DND-41 (cell line): ENCODE results near the gene ESRP2.

Experiments used
- ATAC-seq: fragments of 200-7000 bp; cut with Tn5 transposase; 3 replicates; pipeline ENCODE4 v1.9.1; 2021; ENCODE audit warnings: low read depth; ENCODE audit not compliant: insufficient read depth
- DNase-seq: peaks from one replicate; pipeline ENCODE4 v3.0.0-alpha.2; 2020
- H2AFZ ChIP-seq: 2 replicates; pipeline ENCODE4 v1.6.0; 2012; ENCODE audit warnings: low read depth, low read length
- H3K27ac ChIP-seq: 2 replicates; pipeline ENCODE4 v1.5.1; 2012; ENCODE audit warnings: low read length, inconsistent platforms
- H3K27me3 ChIP-seq: fragments of 200-600 bp; sonication (generic); 2 replicates; pipeline ENCODE4 v1.6.0; 2012; ENCODE audit warnings: low read length, mild to moderate bottlenecking, inconsistent platforms; ENCODE audit not compliant: insufficient read depth, poor library complexity
- H3K36me3 ChIP-seq: 2 replicates; pipeline ENCODE4 v1.5.1; 2012; ENCODE audit warnings: low read length, inconsistent platforms; ENCODE audit not compliant: insufficient read depth
- H3K4me1 ChIP-seq: 2 replicates; pipeline ENCODE4 v1.5.1; 2012; ENCODE audit warnings: mild to moderate bottlenecking, low read length; ENCODE audit not compliant: insufficient read depth
- H3K4me2 ChIP-seq: 2 replicates; pipeline ENCODE4 v1.6.0; 2012; ENCODE audit warnings: mild to moderate bottlenecking, moderate library complexity, low read length, inconsistent platforms; ENCODE audit not compliant: insufficient read depth
- H3K4me3 ChIP-seq, 2 experiments: fragments of 200-600 bp in 1 of 2; shearing (Covaris generic) in 1 of 2; 2 replicates each; pipeline ENCODE4 v1.5.1; 2012 to 2016; ENCODE audit warnings: inconsistent platforms in 2 of 2, low read length in 2 of 2, mild to moderate bottlenecking in 2 of 2, low read depth in 1 of 2, moderate library complexity in 1 of 2
- H3K79me2 ChIP-seq: 2 replicates; pipeline ENCODE4 v1.6.0; 2012; ENCODE audit warnings: low read length, inconsistent platforms; ENCODE audit not compliant: insufficient read depth
- H3K9ac ChIP-seq: 2 replicates; pipeline ENCODE4 v1.6.0; 2012; ENCODE audit warnings: low read depth, mild to moderate bottlenecking, inconsistent platforms, low read length, moderate library complexity
- H3K9me3 ChIP-seq: 2 replicates; pipeline ENCODE4 v1.5.1; 2012; ENCODE audit warnings: low read length, moderate library complexity, mild to moderate bottlenecking, inconsistent platforms; ENCODE audit not compliant: insufficient read depth, severe bottlenecking
- H4K20me1 ChIP-seq: 2 replicates; pipeline ENCODE4 v1.6.0; 2012; ENCODE audit warnings: low read length; ENCODE audit not compliant: insufficient read depth
- EZH2 ChIP-seq: IDR thresholded peaks from 3 replicates; pipeline ENCODE4 v1.6.1; 2012; ENCODE audit warnings: borderline replicate concordance, low read depth, mild to moderate bottlenecking, moderate library complexity, low read length, inconsistent platforms; ENCODE audit not compliant: severe bottlenecking
- TF ChIP-seq, protein P1 (sequence below): IDR thresholded peaks from 2 replicates; pipeline ENCODE4 v1.5.1; 2012; ENCODE audit warnings: borderline replicate concordance, low read length, moderate library complexity, mild to moderate bottlenecking; ENCODE audit not compliant: poor library complexity, severe bottlenecking; ENCODE audit errors: extremely low read depth

The ESRP2 gene

DNA sequence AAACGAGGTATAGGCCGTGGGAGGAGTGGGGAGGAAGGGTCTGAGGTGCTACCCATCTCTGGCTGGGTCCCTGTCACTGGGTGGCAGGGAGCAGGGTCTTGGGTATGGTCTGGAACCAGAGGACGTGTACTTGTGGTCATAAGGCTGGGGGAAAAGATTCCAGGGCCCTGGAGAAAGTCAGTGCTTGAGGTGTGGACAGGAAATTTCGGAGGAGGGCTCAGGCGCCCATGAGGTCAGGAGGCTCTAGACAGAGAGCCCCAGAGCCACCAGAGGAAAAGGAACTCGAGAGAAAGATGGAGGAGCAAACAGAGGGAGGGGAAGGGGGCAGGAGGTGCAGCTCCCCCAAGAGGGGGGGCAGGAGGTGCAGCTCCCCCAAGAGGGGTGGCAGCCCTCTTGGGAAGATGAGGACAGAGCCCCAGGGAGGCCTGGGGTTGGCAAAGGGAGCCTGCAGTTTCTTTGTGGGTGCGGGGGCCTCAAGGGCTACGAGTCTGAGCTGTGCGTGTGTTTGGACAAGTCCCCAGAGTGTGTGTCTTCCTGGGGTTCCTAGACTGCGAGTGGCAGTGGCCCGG lies 27.7 kb upstream of the ESRP2 start:
- Histone ChIP-seq H3K9me3 (no peaks in the 10 kb centered on the region), H3K4me3 (peak overlapping the region; percentile 68 to 77), H3K36me3 (peaks cover 40% of the 10 kb centered on the region), H2AFZ (peak overlapping the region; percentile 78), H4K20me1 (peaks cover 9% of the 10 kb centered on the region; the same call in 1 of the 2 replicates), H3K9ac (peak overlapping the region; percentile 87), H3K4me1 (peaks cover 63% of the 10 kb centered on the region), H3K4me2 (peak overlapping the region; percentile 73), H3K27me3 (no peaks in the 10 kb centered on the region), H3K79me2 (peaks cover 59% of the 10 kb centered on the region), H3K27ac (peak overlapping the region; percentile 85)
- no peak for TF ChIP-seq EZH2
- TF ChIP-seq, protein P1, sequence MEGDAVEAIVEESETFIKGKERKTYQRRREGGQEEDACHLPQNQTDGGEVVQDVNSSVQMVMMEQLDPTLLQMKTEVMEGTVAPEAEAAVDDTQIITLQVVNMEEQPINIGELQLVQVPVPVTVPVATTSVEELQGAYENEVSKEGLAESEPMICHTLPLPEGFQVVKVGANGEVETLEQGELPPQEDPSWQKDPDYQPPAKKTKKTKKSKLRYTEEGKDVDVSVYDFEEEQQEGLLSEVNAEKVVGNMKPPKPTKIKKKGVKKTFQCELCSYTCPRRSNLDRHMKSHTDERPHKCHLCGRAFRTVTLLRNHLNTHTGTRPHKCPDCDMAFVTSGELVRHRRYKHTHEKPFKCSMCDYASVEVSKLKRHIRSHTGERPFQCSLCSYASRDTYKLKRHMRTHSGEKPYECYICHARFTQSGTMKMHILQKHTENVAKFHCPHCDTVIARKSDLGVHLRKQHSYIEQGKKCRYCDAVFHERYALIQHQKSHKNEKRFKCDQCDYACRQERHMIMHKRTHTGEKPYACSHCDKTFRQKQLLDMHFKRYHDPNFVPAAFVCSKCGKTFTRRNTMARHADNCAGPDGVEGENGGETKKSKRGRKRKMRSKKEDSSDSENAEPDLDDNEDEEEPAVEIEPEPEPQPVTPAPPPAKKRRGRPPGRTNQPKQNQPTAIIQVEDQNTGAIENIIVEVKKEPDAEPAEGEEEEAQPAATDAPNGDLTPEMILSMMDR, result no peak
- peak; percentile 58 for ATAC-seq
- DNase-seq, result no peak

DNA sequence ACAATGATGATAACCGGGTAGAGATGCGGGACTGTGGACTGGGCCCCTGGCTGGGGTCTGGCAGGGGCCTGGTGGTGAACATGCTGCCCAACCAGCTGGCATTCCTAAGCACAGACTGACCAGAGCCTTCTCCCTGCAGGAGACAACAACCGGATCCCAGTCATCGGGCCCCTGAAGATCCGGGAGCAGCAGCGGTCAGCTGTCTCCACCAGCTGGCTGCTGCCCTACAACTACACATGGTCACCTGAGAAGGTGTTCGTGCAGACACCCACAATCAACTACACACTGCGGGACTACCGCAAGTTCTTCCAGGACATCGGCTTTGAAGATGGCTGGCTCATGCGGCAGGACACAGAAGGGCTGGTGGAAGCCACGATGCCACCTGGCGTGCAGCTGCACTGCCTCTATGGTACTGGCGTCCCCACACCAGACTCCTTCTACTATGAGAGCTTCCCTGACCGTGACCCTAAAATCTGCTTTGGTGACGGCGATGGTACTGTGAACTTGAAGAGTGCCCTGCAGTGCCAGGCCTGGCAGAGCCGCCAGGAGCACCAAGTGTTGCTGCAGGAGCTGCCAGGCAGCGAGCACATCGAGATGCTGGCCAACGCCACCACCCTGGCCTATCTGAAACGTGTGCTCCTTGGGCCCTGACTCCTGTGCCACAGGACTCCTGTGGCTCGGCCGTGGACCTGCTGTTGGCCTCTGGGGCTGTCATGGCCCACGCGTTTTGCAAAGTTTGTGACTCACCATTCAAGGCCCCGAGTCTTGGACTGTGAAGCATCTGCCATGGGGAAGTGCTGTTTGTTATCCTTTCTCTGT lies 23.3 kb upstream of the ESRP2 start:
- peak overlapping the region; percentile 97 for H3K27ac ChIP-seq
- no peaks in the 10 kb centered on the region for H4K20me1 ChIP-seq
- no peak overlapping the region for H2AFZ ChIP-seq
- H3K9me3 ChIP-seq, result no peaks in the 10 kb centered on the region
- no peaks in the 10 kb centered on the region for H3K27me3 ChIP-seq
- DNase-seq (no peak), ATAC-seq (no peak)
- TF ChIP-seq EZH2, result no peak
- TF ChIP-seq, protein P1, result no peak
- H3K79me2 ChIP-seq, result peaks cover 17% of the 10 kb centered on the region
- no peak overlapping the region for H3K4me3 ChIP-seq
- no peak overlapping the region for H3K9ac ChIP-seq
- H3K4me1 ChIP-seq, result peaks cover 63% of the 10 kb centered on the region
- peaks cover 52% of the 10 kb centered on the region for H3K36me3 ChIP-seq
- H3K4me2 ChIP-seq, result no peak overlapping the region

DNA sequence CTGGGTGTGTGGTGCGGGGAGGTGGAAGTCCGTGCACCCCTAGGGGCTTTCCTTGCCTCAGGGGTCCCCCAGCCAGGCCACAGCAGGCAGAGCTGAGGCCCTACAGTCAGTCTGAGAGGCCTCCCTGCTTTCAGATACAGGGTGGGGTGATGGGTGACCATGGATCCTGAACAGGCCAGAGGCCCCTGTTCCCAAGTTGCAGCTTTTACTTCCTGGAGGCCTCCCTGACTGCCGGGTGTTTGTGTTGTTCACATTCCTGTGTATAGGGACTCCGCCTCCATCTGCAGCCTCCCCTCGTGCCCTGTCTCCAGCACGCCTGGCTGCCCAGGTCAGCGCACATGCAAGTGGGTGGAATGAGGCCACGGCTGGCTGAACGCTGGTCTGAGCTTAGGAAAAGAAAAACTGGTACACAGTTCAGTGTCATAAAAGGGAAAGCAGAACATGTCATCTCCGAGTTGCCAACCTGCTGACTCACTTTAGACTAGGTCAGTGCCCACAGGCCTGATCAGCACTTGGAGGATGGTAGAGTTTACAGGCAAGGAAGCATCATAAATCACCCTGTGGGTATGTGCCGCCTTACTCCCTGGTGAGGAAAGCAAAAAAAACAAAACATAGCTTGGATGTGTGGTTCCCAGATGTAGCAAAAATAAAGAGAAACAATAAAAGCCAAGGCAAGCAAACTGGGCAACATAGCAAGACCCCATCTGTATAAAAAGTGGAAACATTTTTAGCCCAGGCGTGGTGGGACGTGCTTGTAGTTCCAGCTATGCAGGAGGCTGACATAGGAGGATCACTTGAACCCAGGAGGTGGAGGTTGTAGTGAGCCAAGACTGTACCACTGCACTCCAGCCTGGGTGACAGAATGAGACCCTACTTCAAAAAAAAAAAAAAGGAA lies 22.2 kb upstream of the ESRP2 start:
- H3K4me3 ChIP-seq, result peak overlapping the region in 1 of 2 experiments; percentile 11; a peak in 1 of 4 replicates
- H3K9ac ChIP-seq, result peak overlapping the region; percentile 58

More for the DNA sequence above, 22.2 kb upstream of the ESRP2 start:
- Histone ChIP-seq H3K27ac (peak overlapping the region; percentile 97), H4K20me1 (no peaks in the 10 kb centered on the region), H3K36me3 (peaks cover 60% of the 10 kb centered on the region), H3K9me3 (no peaks in the 10 kb centered on the region), H2AFZ (no peak overlapping the region), H3K27me3 (no peaks in the 10 kb centered on the region), H3K4me2 (peak overlapping the region; percentile 54), H3K4me1 (peaks cover 53% of the 10 kb centered on the region), H3K79me2 (peaks cover 10% of the 10 kb centered on the region; the same call in 1 of the 2 replicates)
- ATAC-seq (no peak), DNase-seq (no peak)
- TF ChIP-seq, protein P1, result no peak
- TF ChIP-seq EZH2, result no peak
